Measurements from ENCODE around the gene MAP3K6.
"Not testable (repeated sequence)": the region's sequence is repeated elsewhere in the genome, so short reads cannot be mapped to it uniquely, and the experiment has no call there.

Gene MAP3K6

GRCh38 chr1:27366411-27367159 is at the start of gene MAP3K6:
Gene MAP3K6, minus strand, starts transcription at chr1:27366961. Its CDS starts 364 bp downstream, at chr1:27366597.
- DNase-seq: peak; percentile 48 to 54

- DNase-seq: no peak
Observed at GRCh38 chr1:27414091-27414490, 47.3 kb upstream of the MAP3K6 start.

GRCh38 chr1:27413004-27413403 is 46.2 kb upstream of the MAP3K6 start:
- no peak for DNase-seq

- DNase-seq: no peak
Observed at GRCh38 chr1:27412502-27412901, 45.7 kb upstream of the MAP3K6 start.

GRCh38 chr1:27410709-27411108 is 43.9 kb upstream of the MAP3K6 start:
- no peak for DNase-seq

GRCh38 chr1:27409669-27410068 is 42.9 kb upstream of the MAP3K6 start:
- DNase-seq: no peak

GRCh38 chr1:27408151-27408550 is 41.4 kb upstream of the MAP3K6 start:
- DNase-seq: no peak

GRCh38 chr1:27406791-27407190 is 40.0 kb upstream of the MAP3K6 start:
- not testable (repeated sequence) for DNase-seq

- DNase-seq: no peak
Observed at GRCh38 chr1:27406362-27406680, 39.6 kb upstream of the MAP3K6 start.

- DNase-seq: not testable (repeated sequence)
Observed at GRCh38 chr1:27405598-27406361, 39.0 kb upstream of the MAP3K6 start.

- DNase-seq: no peak
Observed at GRCh38 chr1:27405074-27405473, 38.3 kb upstream of the MAP3K6 start.

- DNase-seq: no peak
Observed at GRCh38 chr1:27403931-27404330, 37.2 kb upstream of the MAP3K6 start.

GRCh38 chr1:27403065-27403726 is 36.4 kb upstream of the MAP3K6 start:
- DNase-seq: no peak

GRCh38 chr1:27402349-27402754 is 35.6 kb upstream of the MAP3K6 start:
- DNase-seq: no peak

- no peak for DNase-seq
Observed at GRCh38 chr1:27400963-27401341, 34.2 kb upstream of the MAP3K6 start.

GRCh38 chr1:27400082-27400962 is 33.6 kb upstream of the MAP3K6 start:
- DNase-seq: no peak

- DNase-seq: no peak
Observed at GRCh38 chr1:27399251-27400025, 32.7 kb upstream of the MAP3K6 start.

GRCh38 chr1:27398405-27399149 is 31.8 kb upstream of the MAP3K6 start:
- DNase-seq: no peak

- no peak for DNase-seq
Observed at GRCh38 chr1:27397749-27398148, 31.0 kb upstream of the MAP3K6 start.

- no peak for DNase-seq
Observed at GRCh38 chr1:27397110-27397509, 30.3 kb upstream of the MAP3K6 start.
